NCI-H146 (cell line): Measurements from ENCODE around the gene ANKS1A.
A peak's percentile ranks its signal among the peaks of the same experiment; 100 is the strongest.
"Not testable (repeated sequence)": the region's sequence is repeated elsewhere in the genome, so short reads cannot be mapped to it uniquely, and the experiment has no call there.

Experiments used
- DNase-seq: peaks from one replicate; lab custom pipeline; 2025; lab: John Stamatoyannopoulos, UW

ANKS1A gene

GRCh38 chr6:34888874-34889555 lies at the start of gene ANKS1A:
TSS of gene ANKS1A (plus strand) at chr6:34889255. CDS start at chr6:34889403, 148 bp downstream.
- peak; percentile 91 for DNase-seq

- no peak for DNase-seq
These were observed 49.2 kb upstream of the ANKS1A start for GRCh38 chr6:34839666-34840352.

- DNase-seq: not testable (repeated sequence)
These were observed 40.0 kb upstream of the ANKS1A start for GRCh38 chr6:34849066-34849465.

- DNase-seq: no peak
These were observed 37.7 kb upstream of the ANKS1A start for GRCh38 chr6:34851361-34851760.

- DNase-seq: no peak
These were observed 36.5 kb upstream of the ANKS1A start for GRCh38 chr6:34852406-34853085.

- no peak for DNase-seq
These were observed 33.6 kb upstream of the ANKS1A start for GRCh38 chr6:34855463-34855862.

GRCh38 chr6:34858681-34859080 lies 30.4 kb upstream of the ANKS1A start:
- DNase-seq: no peak

GRCh38 chr6:34859951-34860350 lies 29.1 kb upstream of the ANKS1A start:
- no peak for DNase-seq

- DNase-seq: no peak
These were observed 28.3 kb upstream of the ANKS1A start for GRCh38 chr6:34860776-34861175.

- DNase-seq: no peak
These were observed 25.0 kb upstream of the ANKS1A start for GRCh38 chr6:34864007-34864406.

GRCh38 chr6:34865107-34865506 lies 23.9 kb upstream of the ANKS1A start:
- DNase-seq: no peak

- DNase-seq: no peak
These were observed 22.5 kb upstream of the ANKS1A start for GRCh38 chr6:34866509-34866908.

GRCh38 chr6:34867484-34867883 lies 21.6 kb upstream of the ANKS1A start:
- no peak for DNase-seq

- DNase-seq: no peak
These were observed 17.2 kb upstream of the ANKS1A start for GRCh38 chr6:34871853-34872252.

GRCh38 chr6:34872332-34872731 lies 16.7 kb upstream of the ANKS1A start:
- DNase-seq: no peak

- DNase-seq: no peak
These were observed 13.5 kb upstream of the ANKS1A start for GRCh38 chr6:34875292-34876213.

- no peak for DNase-seq
These were observed 12.6 kb upstream of the ANKS1A start for GRCh38 chr6:34876472-34876871.

GRCh38 chr6:34877259-34877658 lies 11.8 kb upstream of the ANKS1A start:
- no peak for DNase-seq

- DNase-seq: no peak
These were observed 11.1 kb upstream of the ANKS1A start for GRCh38 chr6:34877869-34878485.

- DNase-seq: not testable (repeated sequence)
These were observed 5.0 kb upstream of the ANKS1A start for GRCh38 chr6:34884073-34884472.

- DNase-seq: no peak
These were observed 4.1 kb upstream of the ANKS1A start for GRCh38 chr6:34884996-34885395.

- DNase-seq: not testable (repeated sequence)
These were observed 3.2 kb upstream of the ANKS1A start for GRCh38 chr6:34885837-34886236.
